Pancreas (tissue), 10 donors: ENCODE measurements around the gene CRYL1. TPM values are rescaled to one million over a fixed set of nuclear protein-coding genes. Genes with fewer than 3 reads are reported as not detected.

Source experiments
- ATAC-seq, 4 donors: fragments of 200-7000 bp; cut with Tn5 transposase; one replicate each; pipeline versions ENCODE4 v1.8.0 to v1.9.1; 2020; ENCODE audit warnings: mild to moderate bottlenecking in 4 of 4, moderate library complexity in 4 of 4
- DNase-seq, 6 donors: peaks; one replicate each; pipeline ENCODE4 v3.0.0-alpha.2; 2020
- FAIRE-seq: peaks from 2 replicates; lab custom pipeline; 2012; peaks lifted over from hg19 to GRCh38; lab: Jason Lieb, UNC
- H3K27ac ChIP-seq, 4 donors: fragments of 200-600 bp; sonication (generic); 1 replicate in 3 of 4; 2 replicates in 1 of 4; pipeline versions ENCODE4 v1.5.0 to v1.8.0; 2020
- H3K27me3 ChIP-seq, 4 donors: fragments of 200-600 bp; one replicate each; pipeline ENCODE4 v1.8.0; 2021
- H3K36me3 ChIP-seq, 3 donors: fragments of 200-600 bp; sonication (generic) in 1 of 3; one replicate each; pipeline versions ENCODE4 v1.5.0 to v1.8.0; 2020 to 2021
- H3K4me1 ChIP-seq, 3 donors: fragments of 200-600 bp; one replicate each; pipeline ENCODE4 v1.8.0; 2021
- H3K4me3 ChIP-seq, 4 donors: fragments of 200-600 bp; sonication (generic) in 2 of 4; one replicate each; pipeline versions ENCODE4 v1.5.0 to v1.8.0; 2020 to 2021
- H3K9me3 ChIP-seq, 4 donors: fragments of 200-600 bp; one replicate each; pipeline ENCODE4 v1.8.0; 2021
- WGBS, 2 donors: extraction: QIAGEN DNeasy Blood & Tissue Kit; methylation state at CpG; one replicate each; pipeline ENCODE4 v1.1.7; 2013; 5-methylcytosine and 5-hydroxymethylcytosine counted together
- intact Hi-C, 3 donors: fragments of 100-400 bp; cut with DNase I; formaldehyde crosslinking; loops; one replicate each; pipeline versions ENCODE4 v1.11.1 to v1.14.2; 2022
- polyA plus RNA-seq, 2 donors: library from polyadenylated mRNA; stranded (reverse); fragments of 200-250 nt; gene quantifications; one replicate each; pipeline ENCODE4 v1.2.3, GENCODE V29; 2013
- total RNA-seq, 6 donors: library from RNA; stranded (reverse); fragmentation: NEBNext Ultra II Directional in 4 of 6; extraction: Animal tissue kit (Norgen Biotek cat#: 25700) in 4 of 6; gene quantifications; one replicate each; pipeline versions ENCODE4 v1.2.1 to v1.2.4, GENCODE V29; 2021 to 2023
- TF ChIP-seq, protein P1 (sequence below), 4 donors: fragments of 200-600 bp; sonication (generic) in 3 of 4; IDR thresholded peaks; one replicate each; pipeline versions ENCODE4 v1.5.0 to v1.8.0; 2021; ENCODE audit warnings: antibody characterized with exemption in 4 of 4
- donor health status: healthy with polysubstance abuse.
- donor health status: DM: no; HTN: no; CAD: no; lungs with moderate emphysema.
- donor health status: DM: no; HTN: no; CAD: no.
- donor health status: control.
- donor health status: control.
- donor health status: Bipolar disorder and iron deficiency.
- donor health status: DM: yes; HTN: yes; CAD: no.
- donor health status: DM: no; HTN: no; CAD: no.
- donor health status: DM: no; HTN: no; CAD: no.
- donor health status: DM: yes; HTN: yes; CAD: no.

Gene CRYL1
- total and polyA plus RNA-seq, 8 donors, result 12.8 to 31.7 (median 19.3) TPM

DNA sequence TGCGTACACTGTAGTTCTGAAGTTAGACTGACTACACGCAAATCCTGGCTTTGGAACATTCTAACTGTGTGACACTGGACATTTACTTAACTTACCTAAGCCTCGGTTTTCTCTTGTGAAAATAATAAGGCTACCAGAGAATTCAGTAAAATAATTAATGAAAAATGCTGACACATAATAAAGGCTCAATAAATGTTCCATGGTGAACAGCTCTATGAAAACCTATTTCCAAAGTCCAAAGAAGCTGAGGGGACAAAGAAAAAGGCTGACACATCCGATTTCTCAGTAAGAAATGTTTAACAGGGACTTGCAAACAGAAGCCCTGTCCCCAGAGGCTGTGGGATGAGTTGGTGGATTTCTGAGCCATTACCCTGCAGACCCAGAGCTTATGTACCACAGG lies 153.8 kb downstream of the CRYL1 start:
- TF ChIP-seq, protein P1, sequence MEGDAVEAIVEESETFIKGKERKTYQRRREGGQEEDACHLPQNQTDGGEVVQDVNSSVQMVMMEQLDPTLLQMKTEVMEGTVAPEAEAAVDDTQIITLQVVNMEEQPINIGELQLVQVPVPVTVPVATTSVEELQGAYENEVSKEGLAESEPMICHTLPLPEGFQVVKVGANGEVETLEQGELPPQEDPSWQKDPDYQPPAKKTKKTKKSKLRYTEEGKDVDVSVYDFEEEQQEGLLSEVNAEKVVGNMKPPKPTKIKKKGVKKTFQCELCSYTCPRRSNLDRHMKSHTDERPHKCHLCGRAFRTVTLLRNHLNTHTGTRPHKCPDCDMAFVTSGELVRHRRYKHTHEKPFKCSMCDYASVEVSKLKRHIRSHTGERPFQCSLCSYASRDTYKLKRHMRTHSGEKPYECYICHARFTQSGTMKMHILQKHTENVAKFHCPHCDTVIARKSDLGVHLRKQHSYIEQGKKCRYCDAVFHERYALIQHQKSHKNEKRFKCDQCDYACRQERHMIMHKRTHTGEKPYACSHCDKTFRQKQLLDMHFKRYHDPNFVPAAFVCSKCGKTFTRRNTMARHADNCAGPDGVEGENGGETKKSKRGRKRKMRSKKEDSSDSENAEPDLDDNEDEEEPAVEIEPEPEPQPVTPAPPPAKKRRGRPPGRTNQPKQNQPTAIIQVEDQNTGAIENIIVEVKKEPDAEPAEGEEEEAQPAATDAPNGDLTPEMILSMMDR (IDR thresholded peaks at IDR 0.05), result no peak
- no peak for FAIRE-seq
- intact Hi-C loops, result no loop called here

DNA sequence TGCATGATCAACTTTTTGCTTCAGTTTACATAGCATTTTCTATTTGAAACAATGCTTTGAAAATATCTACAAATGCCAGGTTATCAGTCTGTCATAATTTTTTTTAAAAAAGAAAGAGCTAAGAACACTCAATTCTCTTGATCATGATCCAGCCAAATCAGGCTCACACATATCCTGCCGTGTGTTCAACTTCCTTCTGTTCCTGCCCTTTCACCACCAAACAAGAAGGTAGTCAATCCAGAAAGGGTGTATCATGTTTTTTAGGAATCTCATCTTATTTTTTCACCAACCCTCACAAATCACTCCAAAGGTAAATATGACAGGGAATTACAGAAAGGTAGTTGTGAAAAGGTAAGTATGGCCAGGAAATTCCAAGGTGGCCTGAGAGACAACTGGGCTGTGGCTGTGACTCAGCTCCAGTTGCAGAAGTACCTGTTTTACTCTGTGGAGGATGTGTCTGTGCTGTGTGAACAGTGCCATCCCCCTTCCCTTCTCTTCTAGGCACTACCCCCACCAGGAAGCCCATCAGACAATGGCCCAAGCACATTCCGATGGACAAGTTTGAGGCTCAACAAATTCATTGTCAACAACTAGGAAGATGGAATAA lies 154.7 kb downstream of the CRYL1 start:
- Histone ChIP-seq H3K4me1 (no peaks in the 10 kb centered on the region), H3K27ac (no peak overlapping the region), H3K9me3 (no peaks in the 10 kb centered on the region), H3K4me3 (no peak overlapping the region), H3K36me3 (no peaks in the 10 kb centered on the region), H3K27me3 (no peaks in the 10 kb centered on the region)
- TF ChIP-seq, protein P1 (IDR thresholded peaks at IDR 0.05), result no peak
- ATAC-seq (no peak), DNase-seq (no peak), FAIRE-seq (no peak)
- 62 to 67% methylated on average over 2 of the region's 2 CpGs for WGBS, 2 donors
- intact Hi-C loops, result no loop called here

More for the DNA sequence above, 153.8 kb downstream of the CRYL1 start:
- no peak for ATAC-seq
- Histone ChIP-seq H3K4me1 (no peaks in the 10 kb centered on the region), H3K36me3 (no peaks in the 10 kb centered on the region), H3K27me3 (no peaks in the 10 kb centered on the region), H3K9me3 (no peaks in the 10 kb centered on the region), H3K4me3 (no peak overlapping the region), H3K27ac (no peak overlapping the region)
- 67 to 73% methylated on average over 4 of the region's 4 CpGs for WGBS, 2 donors
- no peak for DNase-seq

DNA sequence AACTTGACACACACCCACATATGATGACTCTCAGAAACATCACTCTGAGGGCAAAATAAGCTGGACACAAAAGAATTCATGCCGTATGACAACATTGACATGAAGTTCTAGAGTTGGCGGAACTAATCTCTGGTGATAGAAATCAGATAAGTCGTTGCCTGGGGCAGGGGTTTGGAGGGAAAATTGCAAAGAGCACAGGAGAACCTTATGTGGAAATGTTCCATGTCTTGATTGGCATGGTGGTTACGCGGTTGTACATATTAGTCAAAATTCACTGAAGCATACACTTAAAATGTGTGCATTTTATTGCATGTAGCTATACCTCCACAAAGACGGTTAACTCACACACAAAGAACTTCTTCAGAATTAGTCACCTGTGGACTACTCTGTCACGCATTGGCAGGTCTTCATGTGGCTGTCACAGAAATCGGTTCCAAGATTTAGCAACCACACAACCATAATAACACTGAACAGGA lies 155.7 kb downstream of the CRYL1 start:
- TF ChIP-seq, protein P1 (IDR thresholded peaks at IDR 0.05), result no peak
- Histone ChIP-seq H3K4me3 (no peak overlapping the region), H3K36me3 (no peaks in the 10 kb centered on the region), H3K27ac (no peak overlapping the region), H3K9me3 (no peaks in the 10 kb centered on the region), H3K4me1 (no peaks in the 10 kb centered on the region), H3K27me3 (no peaks in the 10 kb centered on the region)
- intact Hi-C loops, result no loop called here
- DNase-seq (no peak), FAIRE-seq (no peak), ATAC-seq (no peak)
- whole genome bisulfite sequencing, 2 donors, result 79 to 86% methylated on average over 8 of the region's 8 CpGs

DNA sequence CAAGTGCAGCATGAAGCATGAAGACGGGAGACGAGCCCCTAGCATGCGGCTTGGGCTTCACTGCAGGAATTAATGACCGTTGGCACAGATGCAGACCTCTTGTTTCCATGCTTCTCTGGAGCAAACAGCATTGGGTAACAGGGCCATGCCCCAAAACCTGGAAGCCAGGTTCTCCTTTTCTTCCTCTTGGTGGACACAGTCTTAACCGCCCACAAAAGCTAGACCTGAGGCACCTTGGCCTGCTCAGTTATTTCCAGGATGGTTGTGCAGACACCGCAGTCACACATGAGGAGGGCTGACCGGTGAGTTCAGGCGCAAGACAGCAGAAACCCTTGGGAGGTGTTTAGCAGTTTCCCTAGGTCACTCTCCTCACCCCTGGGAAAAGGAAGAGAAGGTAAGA lies 159.6 kb downstream of the CRYL1 start:
- Histone ChIP-seq H3K4me3 (no peak overlapping the region), H3K27me3 (no peaks in the 10 kb centered on the region), H3K36me3 (no peaks in the 10 kb centered on the region), H3K4me1 (peaks cover under 1 to 3% (median 2%) of the 10 kb centered on the region in 3 donors), H3K27ac (no peak overlapping the region), H3K9me3 (no peaks in the 10 kb centered on the region)
- WGBS, 2 donors, result 85 to 89% methylated on average over 8 of the region's 8 CpGs
- ATAC-seq (no peak), DNase-seq (no peak), FAIRE-seq (no peak)
- intact Hi-C loops, result no loop called here
- TF ChIP-seq, protein P1 (IDR thresholded peaks at IDR 0.05), result no peak

DNA sequence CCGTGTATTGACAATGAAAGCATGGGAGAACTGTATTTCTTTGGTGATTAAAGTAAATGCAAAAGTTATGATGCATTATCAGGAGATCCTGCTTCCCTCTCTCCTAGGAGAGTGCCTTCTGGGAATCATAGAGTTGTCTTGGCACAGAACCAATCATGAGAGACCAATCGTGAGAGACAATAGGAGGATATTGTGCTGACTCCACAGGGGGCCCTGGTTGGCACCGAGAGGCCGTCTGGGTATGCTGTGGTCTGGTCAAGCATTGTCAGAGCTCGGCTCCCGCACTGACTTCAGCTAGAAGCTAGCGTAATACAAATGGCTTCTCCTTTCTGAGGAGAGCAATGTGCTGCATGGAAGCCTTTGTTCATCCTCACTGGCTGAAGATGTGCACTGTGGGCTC lies 162.1 kb downstream of the CRYL1 start:
- FAIRE-seq (no peak), DNase-seq (no peak), ATAC-seq (no peak)
- TF ChIP-seq, protein P1 (IDR thresholded peaks at IDR 0.05), result no peak
- Histone ChIP-seq H3K4me1 (peaks cover 4 to 10% (median 6%) of the 10 kb centered on the region in 3 donors), H3K36me3 (no peaks in the 10 kb centered on the region), H3K4me3 (no peak overlapping the region), H3K27me3 (no peaks in the 10 kb centered on the region), H3K27ac (no peak overlapping the region), H3K9me3 (no peaks in the 10 kb centered on the region)
- 62 to 64% methylated on average over 7 of the region's 7 CpGs for WGBS, 2 donors
- intact Hi-C loops, result no loop called here
